HG03064 (cell line): ENCODE measurements around the gene ECE1.

Source experiments
- ATAC-seq: cut with Tn5 transposase; IDR thresholded peaks from one replicate; pipeline ENCODE4 v1.9.1; 2021; ENCODE audit warnings: low read depth; ENCODE audit not compliant: unreplicated experiment

The ECE1 gene

GRCh38 chr1:21270086-21270689 lies 20.1 kb downstream of the ECE1 start:
- no peak for ATAC-seq

DNA sequence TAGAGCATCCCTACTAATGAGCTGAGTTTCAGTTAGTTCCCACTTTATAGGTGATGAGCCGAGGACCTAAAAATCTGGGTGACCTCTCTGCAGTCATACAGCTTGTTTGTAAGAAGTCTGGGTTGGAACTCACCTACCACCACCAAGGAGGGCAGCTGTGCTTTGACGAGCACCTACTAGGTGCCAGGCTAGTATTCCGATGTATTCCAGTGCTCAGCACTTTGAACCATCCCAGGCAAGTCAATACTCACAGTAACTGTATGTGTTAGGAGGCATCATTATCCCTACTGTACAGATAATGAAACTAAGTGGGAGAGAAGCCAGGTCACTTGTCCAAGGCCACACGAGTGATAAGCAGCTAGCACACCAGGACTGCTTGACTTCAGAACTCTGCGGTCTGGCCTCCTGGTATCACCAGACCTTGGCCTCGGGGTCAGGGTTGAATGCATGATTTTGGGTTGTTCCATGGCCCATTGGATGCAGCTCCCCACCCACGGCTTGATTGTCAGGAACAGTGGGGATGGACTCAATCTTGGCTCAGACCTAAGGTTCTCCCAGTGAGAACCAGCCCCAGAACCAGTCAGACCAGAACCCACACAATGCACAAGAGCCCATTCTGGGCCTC lies 20.7 kb downstream of the ECE1 start:
- ATAC-seq, result no peak

DNA sequence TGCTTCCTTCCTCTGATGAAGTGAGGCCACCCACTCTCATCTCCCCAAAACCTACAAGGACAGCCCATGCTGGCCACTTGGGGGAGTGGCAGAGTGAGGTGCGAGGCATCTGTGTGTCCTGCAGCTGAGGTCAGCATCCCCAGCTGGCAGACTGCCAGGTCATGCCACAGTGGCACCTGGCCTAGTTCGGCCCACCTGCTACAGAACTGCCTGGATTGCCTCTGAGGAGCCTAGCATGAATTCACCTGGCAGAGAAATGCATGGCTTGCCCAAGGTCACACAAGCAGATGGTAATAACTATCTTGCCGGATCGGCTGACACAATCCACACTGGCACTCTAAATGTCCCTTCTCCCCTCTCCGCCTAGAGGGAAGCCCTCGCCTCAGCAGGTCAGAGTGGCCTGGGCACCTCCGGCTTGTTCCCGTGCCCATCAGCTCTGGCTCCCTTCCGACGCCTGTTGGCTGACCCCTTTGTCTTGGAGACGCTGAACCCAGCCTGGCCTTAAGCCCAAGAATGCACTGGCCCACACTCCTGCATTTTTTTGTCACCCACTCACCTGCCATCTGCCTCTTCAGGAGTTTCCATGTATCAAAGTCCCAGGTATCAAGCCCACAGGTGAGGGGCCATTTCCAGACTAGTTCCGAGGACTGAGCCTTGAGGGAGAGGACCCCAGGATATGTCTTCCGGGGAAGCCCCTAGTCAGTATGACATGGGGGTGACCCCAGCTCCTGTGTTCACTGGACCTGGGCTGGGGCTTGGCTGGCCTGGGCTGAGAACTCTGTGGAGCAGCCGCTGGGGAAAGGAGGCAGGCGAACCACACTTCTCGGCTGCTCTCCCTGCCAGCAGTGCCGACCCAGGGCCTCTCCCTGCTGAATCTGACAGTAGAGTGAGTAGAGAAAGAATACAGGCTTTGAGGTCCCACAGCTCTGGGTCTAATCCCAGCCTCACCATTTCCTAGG lies 21.7 kb downstream of the ECE1 start:
- no peak for ATAC-seq

DNA sequence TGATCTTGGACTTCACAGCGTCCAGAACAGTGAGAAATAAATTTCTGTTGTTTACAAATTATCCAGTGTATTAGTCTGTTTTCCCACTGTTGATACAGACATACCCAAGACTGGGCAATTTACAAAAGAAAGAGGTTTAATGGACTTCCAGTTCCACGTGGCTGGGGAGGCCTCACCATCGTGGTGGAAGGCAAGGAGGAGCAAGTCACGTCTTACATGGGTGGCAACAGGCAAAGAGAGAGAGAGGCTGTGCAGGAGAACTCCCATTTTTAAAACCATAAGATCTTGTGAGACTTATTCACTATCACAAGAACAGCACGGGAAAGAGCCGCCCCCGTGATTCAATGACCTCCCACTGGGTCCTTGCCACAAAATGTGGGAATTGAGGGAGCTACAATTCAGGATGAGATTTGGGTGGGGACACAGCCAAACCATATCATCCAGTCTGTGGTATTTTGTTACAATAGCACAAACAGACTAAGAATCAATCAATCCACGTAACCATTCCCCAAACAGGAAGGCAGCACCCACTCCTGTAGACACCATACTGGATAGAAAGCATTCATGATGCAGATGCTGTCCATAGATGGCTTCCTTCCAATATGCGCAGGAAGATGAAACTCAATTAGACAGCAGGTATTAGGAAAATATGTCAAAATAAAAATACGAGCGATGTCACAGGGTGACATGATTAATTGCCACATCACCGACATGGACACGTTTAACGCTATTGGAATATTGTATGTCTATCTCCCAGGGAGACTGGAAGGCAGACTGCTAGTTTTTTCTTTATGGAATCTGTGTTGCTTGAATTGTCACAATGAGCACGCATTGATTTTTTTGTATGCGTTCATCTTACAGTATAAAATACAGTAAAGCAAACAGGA lies 22.8 kb downstream of the ECE1 start:
- ATAC-seq, result no peak

DNA sequence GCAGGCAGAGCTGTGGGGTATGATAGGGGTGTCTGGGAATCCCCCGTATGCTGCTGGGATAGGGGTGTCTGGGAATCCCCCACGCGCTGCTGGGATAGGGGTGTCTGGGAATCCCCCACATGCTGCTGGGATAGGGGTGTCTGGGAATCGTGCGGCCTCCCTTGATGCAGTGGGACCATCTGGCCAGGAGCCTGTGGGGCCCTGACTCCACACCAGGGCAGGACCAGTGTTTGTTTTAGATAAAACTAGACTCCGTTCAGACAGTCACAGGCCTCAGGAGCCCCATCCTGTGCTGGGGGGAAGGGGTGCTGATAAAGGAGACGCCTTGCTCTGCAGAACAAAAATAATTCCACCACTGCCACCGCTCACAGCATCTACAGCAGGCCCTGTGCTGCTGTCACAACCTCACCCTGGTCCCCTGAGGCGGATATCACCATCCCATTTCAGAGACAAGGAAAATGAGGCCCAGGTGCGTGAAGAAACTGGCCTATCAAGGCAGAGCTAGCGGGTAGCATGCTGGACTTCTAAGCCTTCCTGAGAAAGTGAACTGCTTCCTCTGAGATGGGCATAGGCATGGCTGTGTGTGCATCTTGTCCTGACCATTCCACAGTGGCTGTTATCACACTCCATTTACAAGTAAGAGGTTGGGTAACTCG lies 24.0 kb downstream of the ECE1 start:
- no peak for ATAC-seq

- ATAC-seq, result no peak
Observed at GRCh38 chr1:21265644-21266043, 24.6 kb downstream of the ECE1 start.

DNA sequence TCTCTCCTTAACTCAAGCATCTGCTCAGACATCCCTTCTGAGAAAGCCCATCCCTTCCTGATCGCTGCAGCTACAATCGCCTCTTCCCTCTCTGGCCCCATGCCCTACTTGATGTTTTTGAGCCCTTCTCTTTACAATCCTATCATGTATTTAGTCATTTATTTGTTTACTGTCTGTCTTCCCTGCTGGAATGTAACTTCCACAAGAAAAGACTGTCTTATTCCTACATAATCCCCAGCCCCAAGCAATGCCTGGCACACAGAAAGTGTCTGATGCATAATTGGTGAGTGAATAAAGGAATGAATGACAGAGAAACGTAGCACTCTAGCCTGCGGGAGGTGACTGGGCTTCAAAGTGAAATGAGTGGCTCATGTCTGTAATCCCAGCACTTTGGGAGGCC lies 25.4 kb downstream of the ECE1 start:
- ATAC-seq, result no peak

- no peak for ATAC-seq
Observed at GRCh38 chr1:21263653-21264225, 26.5 kb downstream of the ECE1 start.

- no peak for ATAC-seq
Observed at GRCh38 chr1:21263052-21263429, 27.2 kb downstream of the ECE1 start.

- no peak for ATAC-seq
Observed at GRCh38 chr1:21262293-21263051, 27.8 kb downstream of the ECE1 start.

GRCh38 chr1:21261551-21262292 lies 28.5 kb downstream of the ECE1 start:
- no peak for ATAC-seq

DNA sequence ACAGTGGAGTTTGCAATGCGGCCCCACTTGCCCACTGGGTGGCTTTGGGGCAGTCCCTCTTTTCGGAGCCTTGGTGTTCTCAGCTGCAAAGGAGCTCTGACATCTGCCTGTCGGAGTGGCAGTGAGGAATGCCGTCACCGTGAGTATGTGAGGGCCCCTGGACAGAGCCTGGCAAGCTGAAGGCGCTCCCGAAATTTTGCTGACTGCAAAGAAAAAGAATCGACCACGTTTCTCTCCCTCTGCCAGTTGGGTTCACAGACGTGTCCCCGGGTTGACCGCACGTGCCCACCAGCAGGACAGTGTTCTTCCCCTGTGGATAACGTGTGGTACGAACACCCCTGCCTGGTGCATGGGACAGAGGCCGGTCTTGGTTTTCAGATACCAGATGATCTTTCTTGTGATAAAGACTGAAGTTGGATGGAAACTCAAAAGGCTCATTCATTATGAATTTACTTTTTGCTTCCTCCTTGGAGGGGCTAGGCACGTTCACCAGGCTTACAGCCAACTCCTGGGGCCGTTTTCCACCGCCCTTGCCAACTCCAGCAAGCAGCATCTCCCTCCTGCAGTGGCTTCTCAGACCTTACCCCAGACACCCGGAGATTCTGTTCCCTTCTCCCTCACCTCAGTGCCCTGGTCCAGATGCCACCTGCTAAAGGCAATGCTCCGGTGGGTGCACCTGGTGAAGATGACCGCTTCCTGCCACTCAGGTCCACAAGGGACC lies 29.7 kb downstream of the ECE1 start:
- ATAC-seq, result no peak

DNA sequence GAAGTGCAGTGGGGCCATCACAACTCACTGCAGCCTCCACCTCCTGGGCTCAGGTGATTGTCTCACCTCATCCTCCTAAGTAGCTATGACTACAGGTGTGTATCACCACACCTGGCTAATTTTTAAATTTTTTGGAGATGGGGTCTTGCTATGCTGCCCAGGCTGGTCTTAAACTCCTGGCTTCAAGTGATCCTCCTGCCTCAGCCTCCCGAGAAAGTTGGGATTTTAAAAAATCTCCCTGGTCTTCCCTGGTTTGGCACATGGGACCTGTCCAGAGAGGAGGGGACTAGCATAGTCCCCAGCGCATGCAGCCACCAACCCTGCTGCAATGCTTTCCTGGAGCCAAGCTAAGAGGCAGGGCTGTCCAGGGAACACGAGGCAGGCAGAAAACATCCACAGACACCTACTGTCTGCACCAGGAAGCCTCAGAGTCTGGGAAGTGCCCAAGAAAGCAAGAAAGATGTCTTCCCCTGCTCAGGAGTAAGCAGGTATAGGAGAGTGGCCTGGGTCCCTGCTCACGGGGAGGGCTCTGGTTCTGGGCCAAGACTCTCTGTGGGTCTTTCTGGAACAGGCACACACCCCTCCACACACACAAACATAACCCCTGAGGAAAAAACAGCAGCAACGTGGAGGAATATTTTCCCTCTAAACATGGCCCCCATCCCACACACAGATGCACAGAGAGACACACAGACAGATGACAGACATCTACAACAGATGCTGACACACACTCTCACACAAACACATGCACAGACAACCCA lies 30.8 kb downstream of the ECE1 start:
- no peak for ATAC-seq

- ATAC-seq, result no peak
Observed at GRCh38 chr1:21258331-21259134, 31.7 kb downstream of the ECE1 start.

DNA sequence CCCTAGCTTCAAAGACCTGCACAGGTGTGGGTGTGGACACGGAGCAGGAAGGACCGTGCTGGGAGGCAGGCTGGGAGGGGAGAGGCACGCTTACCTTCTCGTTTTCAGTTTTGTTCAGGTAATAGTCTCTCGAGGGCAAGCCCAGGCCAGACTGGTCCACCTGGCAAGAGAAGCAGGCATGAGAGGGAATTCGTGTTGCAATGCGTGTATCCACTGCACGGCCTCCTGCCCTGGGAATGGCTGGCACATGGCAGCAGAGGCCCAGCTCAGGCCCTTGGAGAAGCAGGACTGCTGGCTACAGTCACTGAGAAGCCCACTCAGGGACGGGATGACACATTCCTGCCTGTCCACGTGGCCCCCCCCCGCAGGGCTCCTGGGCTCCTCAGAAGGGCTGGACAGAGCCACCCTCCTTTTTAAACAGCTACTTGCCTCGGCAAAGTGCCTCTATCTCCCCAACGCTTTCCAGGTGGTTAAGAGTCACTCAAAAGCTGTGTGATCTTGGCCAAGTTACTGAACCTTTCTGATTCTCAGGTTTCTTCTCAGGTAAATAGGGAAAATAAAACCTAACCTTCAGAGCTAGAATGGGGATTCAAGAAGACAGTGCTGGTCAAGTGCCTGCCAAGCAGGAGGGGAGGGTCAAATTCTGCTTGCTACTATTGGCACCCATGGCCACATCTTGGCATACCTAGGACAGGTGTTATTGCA lies 32.7 kb downstream of the ECE1 start:
- no peak for ATAC-seq

DNA sequence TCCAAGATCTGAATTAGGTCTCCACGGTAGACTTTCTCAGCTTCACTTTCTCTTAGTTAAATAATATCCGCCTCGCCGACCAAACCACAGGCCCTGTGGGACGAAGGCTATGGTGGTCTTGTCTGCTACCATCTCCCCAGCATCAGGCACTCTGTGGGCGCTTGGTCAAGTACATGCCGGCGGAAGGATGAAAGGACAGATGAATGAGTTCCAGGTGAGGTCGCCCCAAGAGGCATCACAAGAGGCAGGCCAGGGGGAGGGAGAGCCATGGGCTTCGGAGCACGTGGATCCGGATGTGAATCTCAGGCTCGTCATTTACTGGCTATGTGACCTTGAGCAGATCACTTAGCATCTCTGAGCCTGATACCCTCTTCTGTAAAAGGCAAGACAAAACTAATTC lies 33.5 kb downstream of the ECE1 start:
- no peak for ATAC-seq
